Suprapubic skin (tissue), 4 donors: ENCODE measurements around the gene C14orf180. TPM values are rescaled to one million over a fixed set of nuclear protein-coding genes. Genes with fewer than 3 reads are reported as not detected.

Source experiments
- DNase-seq, 2 donors: peaks; one replicate each; pipeline ENCODE4 v3.0.0-alpha.2; 2019; ENCODE audit warnings: low spot score in 2 of 2
- H3K27ac ChIP-seq: fragments of 200-600 bp; sonication (generic); one replicate; pipeline ENCODE4 v1.5.1; 2019
- H3K27me3 ChIP-seq: fragments of 200-600 bp; sonication (generic); one replicate; pipeline ENCODE4 v1.5.1; 2019
- H3K36me3 ChIP-seq: fragments of 200-600 bp; sonication (generic); one replicate; pipeline ENCODE4 v1.5.1; 2019
- H3K4me1 ChIP-seq: fragments of 200-600 bp; sonication (generic); one replicate; pipeline ENCODE4 v1.5.1; 2019
- H3K4me3 ChIP-seq: fragments of 200-600 bp; sonication (generic); one replicate; pipeline ENCODE4 v1.5.1; 2019; ENCODE audit warnings: mild to moderate bottlenecking
- H3K9me3 ChIP-seq: fragments of 200-600 bp; sonication (generic); one replicate; pipeline ENCODE4 v1.5.1; 2019
- EP300 ChIP-seq: sonication (generic); formaldehyde crosslinking; IDR thresholded peaks from one replicate; pipeline ENCODE4 v1.6.1; 2017; ENCODE audit warnings: antibody characterized with exemption
- POLR2A ChIP-seq, 2 donors: fragments of 450-650 bp; IDR thresholded peaks; one replicate each; pipeline ENCODE4 v1.6.1; 2017; ENCODE audit warnings: antibody characterized with exemption in 2 of 2, mild to moderate bottlenecking in 2 of 2, moderate library complexity in 2 of 2
- POLR2AphosphoS5 ChIP-seq, 3 donors: sonication (generic); formaldehyde crosslinking; IDR thresholded peaks; one replicate each; pipeline ENCODE4 v1.6.1; 2017; ENCODE audit warnings: antibody characterized with exemption in 3 of 3
- WGBS: methylation state at CpG from one replicate; pipeline ENCODE4 v1.1.5; 2018; 5-methylcytosine and 5-hydroxymethylcytosine counted together
- total RNA-seq, 4 donors: library from RNA; depleted of rRNA; stranded (reverse); fragments of >200 nt; gene quantifications; one replicate each; pipeline ENCODE4 v1.1.0, GENCODE V29; 2016
- TF ChIP-seq, protein P1 (sequence below), 2 donors: fragments of 200-600 bp in 1 of 2; fragments of 450-650 bp in 1 of 2; sonication (generic) in 1 of 2; IDR thresholded peaks; one replicate each; pipeline ENCODE4 v1.5.1; 2016 to 2019; ENCODE audit warnings: antibody characterized with exemption in 2 of 2, mild to moderate bottlenecking in 1 of 2, moderate library complexity in 1 of 2

Gene C14orf180
- total RNA-seq, 4 donors from 2014 or later = 0.30 to 3.9 TPM; not detected in 2

DNA sequence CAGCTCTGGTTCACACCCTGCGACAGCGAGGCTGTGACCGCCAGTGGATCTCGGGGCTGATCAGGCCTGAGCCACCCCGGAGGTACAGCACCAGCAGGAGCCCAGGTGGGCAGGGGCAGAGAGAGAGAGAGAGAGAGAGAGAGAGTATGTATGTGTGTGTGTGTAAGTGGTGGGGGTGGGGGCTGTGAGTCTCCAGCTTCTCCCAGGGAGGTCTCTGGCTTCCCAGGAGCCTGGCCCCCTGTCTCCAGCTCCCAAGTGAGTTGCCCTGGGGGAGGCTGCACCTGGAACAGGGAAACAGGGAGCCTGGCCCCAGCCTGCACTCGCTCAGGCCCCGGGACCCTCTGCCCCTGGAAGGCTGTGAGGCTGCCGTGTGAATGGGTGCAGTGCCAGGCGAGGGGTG is 2.0 kb downstream of the C14orf180 start:
- Histone ChIP-seq H3K4me1 (peaks cover 21% of the 10 kb centered on the region), H3K27me3 (peaks cover 88% of the 10 kb centered on the region), H3K36me3 (no peaks in the 10 kb centered on the region), H3K9me3 (no peaks in the 10 kb centered on the region), H3K27ac (no peak overlapping the region), H3K4me3 (no peak overlapping the region)
- 53% methylated on average over 5 of the region's 9 CpGs for WGBS
- TF ChIP-seq POLR2AphosphoS5 (IDR thresholded peaks at IDR 0.05) (no peak), EP300 (no peak), POLR2A (IDR thresholded peaks at IDR 0.05) (no peak)
- TF ChIP-seq, protein P1, sequence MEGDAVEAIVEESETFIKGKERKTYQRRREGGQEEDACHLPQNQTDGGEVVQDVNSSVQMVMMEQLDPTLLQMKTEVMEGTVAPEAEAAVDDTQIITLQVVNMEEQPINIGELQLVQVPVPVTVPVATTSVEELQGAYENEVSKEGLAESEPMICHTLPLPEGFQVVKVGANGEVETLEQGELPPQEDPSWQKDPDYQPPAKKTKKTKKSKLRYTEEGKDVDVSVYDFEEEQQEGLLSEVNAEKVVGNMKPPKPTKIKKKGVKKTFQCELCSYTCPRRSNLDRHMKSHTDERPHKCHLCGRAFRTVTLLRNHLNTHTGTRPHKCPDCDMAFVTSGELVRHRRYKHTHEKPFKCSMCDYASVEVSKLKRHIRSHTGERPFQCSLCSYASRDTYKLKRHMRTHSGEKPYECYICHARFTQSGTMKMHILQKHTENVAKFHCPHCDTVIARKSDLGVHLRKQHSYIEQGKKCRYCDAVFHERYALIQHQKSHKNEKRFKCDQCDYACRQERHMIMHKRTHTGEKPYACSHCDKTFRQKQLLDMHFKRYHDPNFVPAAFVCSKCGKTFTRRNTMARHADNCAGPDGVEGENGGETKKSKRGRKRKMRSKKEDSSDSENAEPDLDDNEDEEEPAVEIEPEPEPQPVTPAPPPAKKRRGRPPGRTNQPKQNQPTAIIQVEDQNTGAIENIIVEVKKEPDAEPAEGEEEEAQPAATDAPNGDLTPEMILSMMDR (IDR thresholded peaks at IDR 0.05) = no peak
- DNase-seq = no peak

DNA sequence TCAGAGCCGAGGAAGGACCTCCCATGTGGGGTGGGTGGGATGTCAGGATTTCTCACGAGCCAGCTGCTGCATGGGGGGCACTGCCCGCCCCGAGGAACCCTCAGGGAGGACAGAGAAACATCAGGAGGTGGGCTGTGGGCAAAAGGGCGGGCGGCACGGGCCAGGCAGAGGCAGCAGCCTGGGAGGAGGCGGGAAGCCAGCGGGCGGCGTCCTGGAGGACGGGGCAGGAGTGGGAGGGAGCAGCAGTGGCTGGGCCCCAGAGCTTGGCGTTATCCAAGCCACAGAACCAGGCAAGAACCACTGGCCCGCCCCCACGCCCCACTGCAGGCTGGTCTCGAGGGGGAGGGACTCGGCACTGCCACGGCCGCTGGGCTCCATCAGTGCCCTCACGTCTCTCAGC is 2.4 kb downstream of the C14orf180 start:
- H3K27me3 ChIP-seq = peaks cover 88% of the 10 kb centered on the region
- no peak for DNase-seq
- no peak for TF ChIP-seq EP300
- no peak for TF ChIP-seq POLR2A (IDR thresholded peaks at IDR 0.05)
- TF ChIP-seq, protein P1 (IDR thresholded peaks at IDR 0.05) = no peak
- no peak for TF ChIP-seq POLR2AphosphoS5 (IDR thresholded peaks at IDR 0.05)
- H3K27ac ChIP-seq = no peak overlapping the region
- peaks cover 21% of the 10 kb centered on the region for H3K4me1 ChIP-seq
- H3K36me3 ChIP-seq = no peaks in the 10 kb centered on the region
- no peaks in the 10 kb centered on the region for H3K9me3 ChIP-seq
- H3K4me3 ChIP-seq = no peak overlapping the region
- 0% methylated on average over 2 of the region's 20 CpGs for WGBS

DNA sequence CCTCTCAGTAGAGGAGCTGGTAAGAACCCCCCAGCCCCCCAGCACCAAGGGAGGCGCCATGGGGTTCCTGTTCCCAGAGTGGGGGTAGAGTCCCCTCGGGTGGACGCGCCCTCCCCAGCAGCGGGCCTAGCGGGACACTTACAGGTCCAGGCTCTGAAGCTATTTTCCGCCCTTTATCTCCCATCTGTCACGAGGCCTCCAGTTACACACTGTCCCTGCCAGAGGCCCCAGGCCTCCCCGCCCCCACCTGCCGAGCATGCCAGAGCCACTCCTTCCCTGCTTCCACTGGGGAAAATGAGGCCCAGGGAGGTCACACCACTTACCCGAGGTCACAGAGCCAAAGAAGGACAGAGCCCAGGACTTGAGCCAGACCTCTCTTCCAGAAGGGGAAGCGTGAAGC is 3.1 kb downstream of the C14orf180 start:
- TF ChIP-seq POLR2A (IDR thresholded peaks at IDR 0.05) (no peak), POLR2AphosphoS5 (IDR thresholded peaks at IDR 0.05) (no peak), EP300 (no peak)
- TF ChIP-seq, protein P1 (IDR thresholded peaks at IDR 0.05) = no peak
- H3K9me3 ChIP-seq = no peaks in the 10 kb centered on the region
- H3K4me3 ChIP-seq = no peak overlapping the region
- no peak for DNase-seq
- H3K27me3 ChIP-seq = peaks cover 87% of the 10 kb centered on the region
- H3K36me3 ChIP-seq = no peaks in the 10 kb centered on the region
- peaks cover 20% of the 10 kb centered on the region for H3K4me1 ChIP-seq
- no peak overlapping the region for H3K27ac ChIP-seq
- 10% methylated on average over 4 of the region's 12 CpGs for WGBS

DNA sequence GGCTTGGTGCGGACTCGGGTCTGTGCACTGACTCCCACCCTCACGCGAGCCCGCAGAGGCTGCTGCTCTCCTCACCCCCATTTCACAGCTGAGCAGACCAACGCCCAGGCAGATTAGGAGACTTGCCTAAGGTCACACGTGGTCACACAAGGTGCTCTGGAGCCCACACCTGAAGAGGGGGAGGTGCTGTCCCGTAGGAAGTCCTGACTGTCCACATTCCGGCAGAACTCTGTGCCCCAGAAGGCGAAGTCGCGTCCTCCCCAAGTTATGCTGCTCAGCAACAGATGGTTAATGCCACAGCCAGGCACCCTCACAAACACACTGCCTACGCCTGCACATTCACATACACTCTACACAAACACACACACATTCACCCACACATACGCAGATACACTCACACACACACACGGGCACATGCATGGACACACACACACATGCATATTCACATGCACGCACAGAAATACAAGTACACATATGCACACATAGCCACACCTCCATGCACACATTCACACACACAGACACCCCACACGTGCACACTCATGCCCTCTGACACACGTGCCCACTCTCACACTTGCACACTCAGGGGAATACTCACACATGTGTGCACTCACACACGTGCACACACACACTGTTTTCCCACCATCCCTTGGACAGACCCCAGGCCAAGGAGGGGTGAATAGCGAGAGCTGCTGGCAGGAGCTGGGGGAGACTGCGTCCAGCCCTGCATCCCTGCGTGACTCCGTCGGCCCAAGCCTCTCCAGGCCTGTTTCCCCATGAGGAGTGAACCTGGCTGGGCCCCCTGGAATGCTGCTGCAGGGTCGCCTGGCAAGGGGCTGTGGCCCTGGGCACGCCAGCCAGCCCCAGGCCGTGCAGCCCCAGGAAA is 4.1 kb downstream of the C14orf180 start:
- no peak overlapping the region for H3K27ac ChIP-seq
- no peaks in the 10 kb centered on the region for H3K36me3 ChIP-seq
- no peaks in the 10 kb centered on the region for H3K9me3 ChIP-seq
- no peak for TF ChIP-seq EP300
- no peak for TF ChIP-seq POLR2A (IDR thresholded peaks at IDR 0.05)
- no peak for TF ChIP-seq POLR2AphosphoS5 (IDR thresholded peaks at IDR 0.05)
- TF ChIP-seq, protein P1 (IDR thresholded peaks at IDR 0.05) = no peak
- WGBS = 82% methylated on average over 15 of the region's 27 CpGs
- no peak overlapping the region for H3K4me3 ChIP-seq
- peaks cover 17% of the 10 kb centered on the region for H3K4me1 ChIP-seq
- peaks cover 87% of the 10 kb centered on the region for H3K27me3 ChIP-seq
- no peak for DNase-seq

DNA sequence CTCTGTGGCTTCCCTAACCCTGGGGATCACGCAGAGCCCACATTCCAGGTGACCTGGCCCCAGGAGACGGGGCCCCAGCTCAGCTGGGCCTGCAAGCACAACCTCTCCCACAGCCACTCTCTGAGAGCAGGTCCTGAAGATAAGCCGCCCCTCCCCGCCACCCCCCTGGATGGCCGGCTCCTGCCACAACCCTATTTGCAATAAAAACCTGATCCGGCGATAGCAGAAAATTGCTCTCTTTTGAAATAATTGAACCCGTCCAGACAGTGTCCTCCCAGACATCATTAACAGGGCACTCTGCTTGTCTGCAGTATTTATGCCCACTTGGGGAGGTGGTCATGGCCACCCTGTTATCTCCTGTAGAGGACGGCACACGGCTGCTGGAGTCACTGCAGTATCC is 5.0 kb downstream of the C14orf180 start:
- peaks cover 17% of the 10 kb centered on the region for H3K4me1 ChIP-seq
- peaks cover 78% of the 10 kb centered on the region for H3K27me3 ChIP-seq
- 80% methylated on average over 10 of the region's 10 CpGs for WGBS
- no peak overlapping the region for H3K27ac ChIP-seq
- H3K36me3 ChIP-seq = no peaks in the 10 kb centered on the region
- H3K4me3 ChIP-seq = no peak overlapping the region
- no peak for DNase-seq
- TF ChIP-seq POLR2AphosphoS5 (IDR thresholded peaks at IDR 0.05) (no peak), EP300 (no peak), POLR2A (IDR thresholded peaks at IDR 0.05) (no peak)
- TF ChIP-seq, protein P1 (IDR thresholded peaks at IDR 0.05) = no peak
- no peaks in the 10 kb centered on the region for H3K9me3 ChIP-seq
